H1 (cell line): ENCODE results near the gene DEDD. TPM values are rescaled to one million over a fixed set of nuclear protein-coding genes. Genes with fewer than 3 reads are reported as not detected.

Source experiments
- CTCF ChIA-PET: fragments of 300-600 bp; sonication (Branson Sonifier 250); formaldehyde crosslinking; loops from one replicate; lab custom pipeline; 2021; ENCODE audit not compliant: partially characterized antibody; lab: Charles Lee
- POLR2A ChIA-PET: fragments of 300-600 bp; sonication (Branson Sonifier 250); formaldehyde crosslinking; loops from one replicate; lab custom pipeline; 2021; ENCODE audit warnings: inconsistent platforms; ENCODE audit not compliant: partially characterized antibody; lab: Charles Lee
- DNase-seq, 2 experiments: peaks; one replicate each; pipeline versions ENCODE4 v3.0.0 to v3.0.0-alpha.2; 2010 to 2022; ENCODE audit warnings: low spot score in 2 of 2, low read depth in 1 of 2, mixed read lengths in 1 of 2
- FAIRE-seq: peaks from 2 replicates; lab custom pipeline; 2011; peaks lifted over from hg19 to GRCh38; lab: Jason Lieb, UNC
- H2AFZ ChIP-seq: 2 replicates; pipeline ENCODE4 v1.8.1; 2012; ENCODE audit warnings: low read length, inconsistent platforms
- H2AK5ac ChIP-seq: 2 replicates; pipeline ENCODE4 v1.6.1; 2013; ENCODE audit warnings: low read depth, low read length
- H2BK120ac ChIP-seq: replicated peaks from 2 replicates; pipeline ENCODE3; 2013; ENCODE audit warnings: low read depth, low read length, inconsistent platforms
- H2BK12ac ChIP-seq: 2 replicates; pipeline ENCODE4 v1.6.1; 2013; ENCODE audit warnings: low read depth, low read length
- H2BK15ac ChIP-seq: 2 replicates; pipeline ENCODE4 v1.6.1; 2013; ENCODE audit warnings: low read length
- H2BK20ac ChIP-seq: 2 replicates; pipeline ENCODE4 v1.6.1; 2013; ENCODE audit warnings: low read length
- H2BK5ac ChIP-seq: 2 replicates; pipeline ENCODE4 v1.6.1; 2013; ENCODE audit warnings: low read depth, low read length
- H3K14ac ChIP-seq: 2 replicates; pipeline ENCODE4 v1.6.1; 2013; ENCODE audit warnings: inconsistent platforms; ENCODE audit not compliant: insufficient read length
- H3K18ac ChIP-seq: 2 replicates; pipeline ENCODE4 v1.6.1; 2013; ENCODE audit warnings: low read length; ENCODE audit errors: extremely low read depth
- H3K23ac ChIP-seq: 2 replicates; pipeline ENCODE4 v1.6.1; 2013; ENCODE audit warnings: inconsistent platforms; ENCODE audit not compliant: insufficient read length
- H3K23me2 ChIP-seq: 2 replicates; pipeline ENCODE4 v1.6.1; 2013; ENCODE audit warnings: low read depth, low read length
- H3K27ac ChIP-seq: 2 replicates; pipeline ENCODE4 v1.6.1; 2011; ENCODE audit warnings: low read depth, low read length, inconsistent platforms
- H3K27me3 ChIP-seq, 4 experiments: replicated peaks in 1 of 4; 1 replicate in 1 of 4; 2 replicates in 3 of 4; pipeline versions ENCODE4 v1.6.1 to v1.8.1; 2011 to 2013; ENCODE audit warnings: low read length in 3 of 4, mild to moderate bottlenecking in 3 of 4, inconsistent platforms in 2 of 4, mixed read lengths in 2 of 4, moderate library complexity in 1 of 4; ENCODE audit not compliant: control insufficient read depth in 3 of 4, insufficient read depth in 3 of 4; ENCODE audit errors: extremely low read depth in 1 of 4
- H3K36me3 ChIP-seq, 4 experiments: 2 replicates each; pipeline versions ENCODE4 v1.6.1 to v1.8.1; 2011 to 2013; ENCODE audit warnings: mild to moderate bottlenecking in 4 of 4, low read length in 3 of 4, moderate library complexity in 2 of 4, control low read depth in 1 of 4, inconsistent platforms in 1 of 4; ENCODE audit not compliant: insufficient read depth in 4 of 4, control insufficient read depth in 2 of 4
- H3K4ac ChIP-seq: replicated peaks from 2 replicates; pipeline ENCODE3; 2013; ENCODE audit warnings: low read length, low read depth, mixed read lengths, inconsistent platforms; ENCODE audit not compliant: insufficient read length
- H3K4me1 ChIP-seq, 4 experiments: replicated peaks in 1 of 4; 1 replicate in 1 of 4; 2 replicates in 3 of 4; pipeline versions ENCODE4 v1.6.1 to v1.8.1; 2011 to 2013; ENCODE audit warnings: low read length in 3 of 4, inconsistent platforms in 2 of 4, mixed read lengths in 1 of 4; ENCODE audit not compliant: insufficient read depth in 4 of 4, control insufficient read depth in 3 of 4
- H3K4me2 ChIP-seq, 2 experiments: 2 replicates each; pipeline versions ENCODE4 v1.6.1 to v1.8.1; 2011 to 2013; ENCODE audit warnings: low read depth in 2 of 2, low read length in 2 of 2, control low read depth in 1 of 2, inconsistent platforms in 1 of 2, mild to moderate bottlenecking in 1 of 2; ENCODE audit not compliant: insufficient read depth in 1 of 2
- H3K4me3 ChIP-seq, 4 experiments: fragments of 200-600, 300-600 bp in 1 of 4; sonication (generic), shearing (Covaris generic), sonication (Bioruptor Twin) in 1 of 4; 2 replicates each; pipeline versions ENCODE4 v1.5.1 to v1.8.1; 2011 to 2016; ENCODE audit warnings: low read length in 4 of 4, low read depth in 3 of 4, control low read depth in 2 of 4, inconsistent platforms in 2 of 4, mild to moderate bottlenecking in 2 of 4, mixed read lengths in 1 of 4, moderate library complexity in 1 of 4; ENCODE audit not compliant: insufficient read depth in 2 of 4; ENCODE audit errors: extremely low read depth in 1 of 4
- H3K56ac ChIP-seq: replicated peaks from 2 replicates; pipeline ENCODE3; 2013; ENCODE audit warnings: low read depth, mild to moderate bottlenecking, mixed read lengths, low read length, inconsistent platforms; ENCODE audit not compliant: insufficient read length
- H3K79me1 ChIP-seq: 2 replicates; pipeline ENCODE4 v1.6.1; 2013; ENCODE audit warnings: low read depth, low read length, control low read depth
- H3K79me2 ChIP-seq, 2 experiments: 2 replicates each; pipeline versions ENCODE4 v1.6.1 to v1.8.1; 2012 to 2013; ENCODE audit warnings: low read length in 2 of 2, mild to moderate bottlenecking in 2 of 2, inconsistent platforms in 1 of 2; ENCODE audit not compliant: insufficient read depth in 2 of 2, control insufficient read depth in 1 of 2
- H3K9ac ChIP-seq, 4 experiments: replicated peaks in 1 of 4; 1 replicate in 1 of 4; 2 replicates in 3 of 4; pipeline versions ENCODE4 v1.6.1 to v1.8.1; 2011 to 2013; ENCODE audit warnings: low read depth in 3 of 4, low read length in 3 of 4, control low read depth in 2 of 4, mild to moderate bottlenecking in 2 of 4, moderate library complexity in 2 of 4, inconsistent platforms in 1 of 4; ENCODE audit errors: extremely low read depth in 1 of 4
- H3K9me3 ChIP-seq, 2 experiments: 2 replicates each; pipeline versions ENCODE4 v1.6.1 to v1.8.1; 2012 to 2013; ENCODE audit warnings: mild to moderate bottlenecking in 2 of 2, moderate library complexity in 2 of 2, control low read depth in 1 of 2, inconsistent platforms in 1 of 2, low read depth in 1 of 2, low read length in 1 of 2, mixed read lengths in 1 of 2; ENCODE audit not compliant: insufficient read depth in 2 of 2
- H4K20me1 ChIP-seq, 2 experiments: replicated peaks in 1 of 2; 2 replicates each; pipeline versions ENCODE3 to v1.8.1; 2011 to 2013; ENCODE audit warnings: inconsistent platforms in 2 of 2, low read length in 2 of 2, mild to moderate bottlenecking in 1 of 2; ENCODE audit not compliant: insufficient read depth in 2 of 2, control insufficient read depth in 1 of 2
- H4K5ac ChIP-seq: 2 replicates; pipeline ENCODE4 v1.6.1; 2013; ENCODE audit warnings: low read length, low read depth, mixed read lengths, inconsistent platforms; ENCODE audit not compliant: insufficient read length
- H4K8ac ChIP-seq: 2 replicates; pipeline ENCODE4 v1.8.0; 2013; ENCODE audit warnings: mild to moderate bottlenecking, moderate library complexity, low read length, inconsistent platforms; ENCODE audit not compliant: insufficient read depth; ENCODE audit errors: extremely low read depth
- H4K91ac ChIP-seq: replicated peaks from 2 replicates; pipeline ENCODE3; 2013; ENCODE audit warnings: low read length, mixed read lengths, inconsistent platforms; ENCODE audit not compliant: insufficient read length
- BACH1 ChIP-seq: IDR thresholded peaks from 2 replicates; pipeline ENCODE4 v1.6.1; 2012; ENCODE audit warnings: low read length, improper control_type of control experiment
- CHD1 ChIP-seq: IDR thresholded peaks from 2 replicates; pipeline ENCODE4 v1.6.1; 2012; ENCODE audit warnings: low read depth, low read length, improper control_type of control experiment
- KDM1A ChIP-seq: fragments of 200-600, 300-600 bp; sonication (generic); IDR thresholded peaks from 2 replicates; pipeline ENCODE4 v1.7.1; 2016; ENCODE audit warnings: mild to moderate bottlenecking, low read length, borderline replicate concordance
- RFX5 ChIP-seq: IDR thresholded peaks from 2 replicates; pipeline ENCODE4 v1.6.1; 2011; ENCODE audit warnings: low read depth, low read length, improper control_type of control experiment, borderline replicate concordance
- SRF ChIP-seq: IDR thresholded peaks from 2 replicates; pipeline ENCODE4 v1.6.1; 2011; ENCODE audit warnings: mild to moderate bottlenecking, low read depth, low read length, moderate library complexity
- TBP ChIP-seq: IDR thresholded peaks from 2 replicates; pipeline ENCODE4 v1.6.1; 2011; ENCODE audit warnings: low read depth, low read length, improper control_type of control experiment
- WGBS, 2 experiments: shearing (Covaris generic) in 1 of 2; methylation state at CpG; one replicate each; pipeline versions ENCODE4 v1.1.6 to v1.1.7; 2013 to 2015; ENCODE audit warnings: low lambda C conversion rate in 2 of 2, mixed read lengths in 2 of 2, inconsistent platforms in 1 of 2, low coverage in 1 of 2, missing lambda C conversion rate in 1 of 2; ENCODE audit not compliant: insufficient replicate concordance in 2 of 2, insufficient coverage in 1 of 2, insufficient read length in 1 of 2; ENCODE audit errors: extremely low coverage in 1 of 2, missing lambda C conversion rate in 1 of 2; 5-methylcytosine and 5-hydroxymethylcytosine counted together
- polyA plus RNA-seq, 7 experiments: library from polyadenylated mRNA; depleted of rRNA in 3 of 7; stranded (reverse) in 5 of 7; unstranded in 2 of 7; fragments of >200 nt in 5 of 7; fragments of 200-250 nt in 2 of 7; gene quantifications; 1 replicate in 5 of 7; 2 replicates in 1 of 7; 4 replicates in 1 of 7; pipeline versions ENCODE4 v1.2.1 to v1.2.3, GENCODE V29; 2011 to 2013; ENCODE audit warnings: missing spikeins in 2 of 7, mixed read lengths in 2 of 7
- total RNA-seq: library from RNA; stranded (reverse); fragmentation: NEBNext Ultra II Directional; extraction: Animal tissue kit (Norgen Biotek cat#: 25700); gene quantifications from 2 replicates; pipeline ENCODE4 v1.2.1, GENCODE V29; 2021

The DEDD gene
- total and polyA plus RNA-seq, 2 of the 8 experiments (the other 6 are each of a cell fraction or from before 2014, with no cell fraction given), result 42.6 to 55.9 TPM

GRCh38 chr1:161114556-161114955 is 17.9 kb downstream of the DEDD start:
- H3K9ac ChIP-seq, result no peak overlapping the region
- no peak for TF ChIP-seq RFX5
- TF ChIP-seq CHD1, result no peak
- TF ChIP-seq TBP, result no peak
- TF ChIP-seq KDM1A, result no peak
- TF ChIP-seq SRF, result no peak
- no peak for TF ChIP-seq BACH1
- no peak overlapping the region for H2AFZ ChIP-seq
- no peak overlapping the region for H3K18ac ChIP-seq
- peaks cover 0 to 5% (median 0%) of the 10 kb centered on the region in 4 experiments; a peak in 2 of 8 replicates for H3K36me3 ChIP-seq
- H3K79me1 ChIP-seq, result peaks cover 15% of the 10 kb centered on the region
- no peak overlapping the region for H4K91ac ChIP-seq
- H2BK20ac ChIP-seq, result no peak overlapping the region
- H3K4me3 ChIP-seq, result no peak overlapping the region
- no peak overlapping the region for H3K4ac ChIP-seq
- H3K79me2 ChIP-seq, result peaks cover 4 to 72% of the 10 kb centered on the region in 2 experiments; a peak in 3 of 4 replicates
- H3K9me3 ChIP-seq, result no peaks in the 10 kb centered on the region
- no peak overlapping the region for H3K14ac ChIP-seq
- no peaks in the 10 kb centered on the region for H3K27me3 ChIP-seq
- CTCF ChIA-PET, result interaction anchor here (5.0 kb wide), 1 partner anchor 17 kb away, joined by 33 read pairs; the partner anchor contains the start of gene KLHDC9
- WGBS, 2 experiments, result 87% methylated on average over 2 of the region's 2 CpGs; no CpG with 5 or more reads in 1 of the 2 experiments
- POLR2A ChIA-PET, result interaction anchor here (0.6 to 1.6 kb wide), 3 partner anchors 14 to 78 kb away, joined by 3 to 5 read pairs (median 4); no protein-coding TSS in a partner anchor
- H3K4me2 ChIP-seq, result no peak overlapping the region
- H4K20me1 ChIP-seq, result peaks cover 0 to 3% of the 10 kb centered on the region in 2 experiments
- H2AK5ac ChIP-seq, result no peak overlapping the region
- no peak overlapping the region for H2BK12ac ChIP-seq
- no peak overlapping the region for H2BK5ac ChIP-seq
- no peak overlapping the region for H4K5ac ChIP-seq
- DNase-seq (no peak), FAIRE-seq (no peak)
- H3K4me1 ChIP-seq, result peaks cover 4 to 10% (median 5%) of the 10 kb centered on the region in 4 experiments; a peak in 6 of 7 replicates
- no peak overlapping the region for H4K8ac ChIP-seq
- H3K27ac ChIP-seq, result no peak overlapping the region
- H2BK15ac ChIP-seq, result no peak overlapping the region
- H3K23me2 ChIP-seq, result peaks cover 12% of the 10 kb centered on the region
- H3K23ac ChIP-seq, result no peak overlapping the region
- H2BK120ac ChIP-seq, result no peak overlapping the region
- no peak overlapping the region for H3K56ac ChIP-seq
